NCI-H526 (cell line): Measurements from ENCODE around the gene SUGT1.

Experiments used
- DNase-seq, 2 experiments: peaks; one replicate each; lab custom pipeline; 2025; lab: John Stamatoyannopoulos, UW

Gene SUGT1

DNA sequence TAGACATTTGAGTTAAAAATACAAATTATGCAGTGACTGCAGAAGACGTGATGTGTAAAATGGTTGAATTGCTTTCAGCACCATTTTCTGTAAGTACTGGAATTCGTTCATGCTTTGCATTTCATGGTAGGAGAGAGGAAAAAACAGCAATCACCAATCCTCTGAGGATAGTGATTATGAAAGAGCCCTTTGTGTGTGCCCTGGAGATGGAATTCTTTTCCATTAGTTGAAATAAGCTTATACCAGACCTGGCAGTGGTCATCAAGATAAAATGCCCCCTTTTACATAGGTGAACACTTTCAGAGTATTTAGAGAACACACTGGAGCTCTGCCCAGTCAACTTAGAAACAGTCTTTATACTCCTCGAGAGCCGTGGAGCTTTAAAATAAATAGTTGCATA lies 85.3 kb downstream of the SUGT1 start:
- DNase-seq, result peak; percentile 93 to 96

GRCh38 chr13:52738719-52739467 lies 86.3 kb downstream of the SUGT1 start:
- DNase-seq, result no peak

DNA sequence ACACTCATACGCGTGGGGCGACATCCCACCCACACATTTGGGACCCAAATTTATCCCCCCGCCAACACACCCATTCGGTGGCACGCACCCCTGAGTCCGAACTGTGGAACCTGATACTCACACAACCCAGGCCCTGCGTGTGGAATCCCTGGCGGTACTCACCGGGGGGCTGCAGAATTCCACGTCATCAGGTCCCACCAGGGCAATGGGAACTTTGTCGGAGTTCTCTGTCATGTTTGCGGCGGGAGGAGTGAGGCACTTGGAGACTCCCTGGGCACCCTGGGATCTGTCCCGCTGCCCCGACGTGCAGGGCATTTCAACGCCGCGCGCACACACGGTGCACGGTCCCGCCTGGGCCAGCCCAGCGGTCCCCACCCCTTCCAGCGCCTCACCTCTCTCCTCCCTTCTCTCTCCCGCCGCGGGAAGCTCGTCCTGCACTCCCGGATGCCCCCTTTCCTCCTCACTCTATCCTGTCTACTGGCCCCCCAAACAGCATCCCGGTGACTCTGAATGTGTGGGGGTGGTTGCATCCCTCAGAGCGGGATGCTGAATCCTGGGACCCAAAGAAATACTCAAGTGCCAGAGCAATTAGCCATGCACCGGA lies 86.9 kb downstream of the SUGT1 start, which contains the start of gene CNMD:
Gene CNMD (minus strand): TSS at position 353 of the 604 bp plus-strand sequence. CDS start 119 bp downstream, at position 234.
- no peak for DNase-seq

- no peak for DNase-seq
Observed at GRCh38 chr13:52743569-52743968, 90.9 kb downstream of the SUGT1 start.

DNA sequence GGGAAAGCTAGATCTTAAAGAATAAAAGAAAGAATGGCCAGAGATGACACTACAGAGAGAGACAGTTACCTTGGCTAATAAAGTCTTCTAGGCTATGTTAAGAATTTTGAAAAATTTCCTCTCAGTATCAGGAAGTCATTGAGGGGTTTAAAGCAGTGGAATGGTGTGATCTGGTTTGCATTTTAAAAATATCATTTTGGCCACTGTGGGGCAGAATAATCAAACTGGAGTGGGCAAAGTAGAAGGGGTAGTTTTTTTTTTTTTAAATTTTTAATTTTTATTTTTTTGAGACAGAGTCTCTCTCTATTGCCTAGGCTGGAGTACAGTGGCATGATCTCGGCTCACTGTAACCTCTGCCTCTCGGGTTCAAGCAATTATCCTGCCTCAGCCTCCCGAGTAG lies 91.4 kb downstream of the SUGT1 start:
- DNase-seq, result no peak

DNA sequence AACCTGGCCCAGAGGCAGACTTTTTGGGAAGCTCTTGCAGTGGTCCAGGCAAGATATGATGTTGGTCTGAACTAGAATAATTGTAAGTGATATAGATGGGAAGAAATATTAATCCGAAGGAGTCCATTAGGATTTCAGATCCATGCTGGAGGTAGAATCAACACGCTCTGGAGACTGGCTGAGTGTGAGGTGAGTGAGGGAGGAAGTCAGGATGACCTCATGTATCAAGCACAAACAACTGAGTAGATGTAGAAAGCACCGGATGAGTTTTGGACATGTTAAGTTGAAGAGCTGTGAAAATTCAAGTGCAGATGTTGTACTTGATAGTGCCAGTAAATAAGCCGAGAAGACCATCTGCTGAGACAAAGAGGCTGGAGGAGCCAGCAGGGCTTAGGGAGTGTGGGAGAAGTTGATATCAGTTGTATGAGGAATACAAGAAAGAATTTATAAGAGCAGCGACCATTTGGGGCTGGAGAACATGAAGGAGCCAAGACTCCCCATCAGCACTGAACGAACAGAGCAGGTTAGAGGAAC lies 92.3 kb downstream of the SUGT1 start:
- DNase-seq, result no peak

GRCh38 chr13:52746141-52746540 lies 93.5 kb downstream of the SUGT1 start:
- DNase-seq, result no peak

- no peak for DNase-seq
Observed at GRCh38 chr13:52749419-52749818, 96.8 kb downstream of the SUGT1 start.
